ENCODE data around the gene KIF6.

Gene KIF6

DNA sequence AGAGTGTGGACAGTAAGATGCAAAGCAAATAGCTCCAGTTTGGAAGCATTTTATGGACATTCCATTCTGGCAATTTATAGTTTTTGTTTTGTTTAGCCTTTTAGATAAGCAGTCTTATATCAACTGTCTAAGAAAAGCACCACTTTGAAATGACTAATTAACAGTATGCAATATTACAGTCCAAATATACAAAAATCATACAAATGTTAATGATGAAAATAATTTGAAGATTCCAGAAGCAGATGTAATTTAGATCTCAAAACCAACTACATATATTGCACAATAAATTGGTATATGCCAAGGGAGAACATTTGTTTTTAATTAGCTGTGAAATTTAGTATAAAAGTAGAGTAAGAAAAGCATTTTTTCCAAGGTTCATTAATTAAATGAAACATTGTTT, 158.8 kb downstream of the KIF6 start:
- H3K79me2 ChIP-seq: no peaks in the 10 kb centered on the region
- H3K9ac ChIP-seq: no peak overlapping the region
- no peaks in the 10 kb centered on the region for H3K27me3 ChIP-seq (ENCODE audit: control insufficient read depth, insufficient read depth, low read length)
- H2AFZ ChIP-seq: no peak overlapping the region
- no peak overlapping the region for H3K4me2 ChIP-seq (ENCODE audit: low read length)
- H3K9me3 ChIP-seq (ENCODE audit: control insufficient read depth, low read length): no peaks in the 10 kb centered on the region
- no peaks in the 10 kb centered on the region for H3K36me3 ChIP-seq (ENCODE audit: control insufficient read depth, insufficient read depth, low read length)
- H3K4me1 ChIP-seq: no peaks in the 10 kb centered on the region
- TF ChIP-seq CTCF (IDR thresholded peaks at IDR 0.05): no peak
- no peak overlapping the region for H3K27ac ChIP-seq
- no peak overlapping the region for H3K4me3 ChIP-seq (ENCODE audit: low read depth, low read length)

GRCh38 chr6:39565956-39566355, 159.3 kb downstream of the KIF6 start:
- no peaks in the 10 kb centered on the region for H3K4me1 ChIP-seq
- H3K4me2 ChIP-seq (ENCODE audit: low read length): no peak overlapping the region
- H3K79me2 ChIP-seq: no peaks in the 10 kb centered on the region
- H3K9ac ChIP-seq: no peak overlapping the region
- H3K4me3 ChIP-seq (ENCODE audit: low read depth, low read length): no peak overlapping the region
- H3K9me3 ChIP-seq (ENCODE audit: control insufficient read depth, low read length): no peaks in the 10 kb centered on the region
- H3K27ac ChIP-seq: no peak overlapping the region
- H2AFZ ChIP-seq: no peak overlapping the region
- TF ChIP-seq CTCF (IDR thresholded peaks at IDR 0.05): no peak
- no peaks in the 10 kb centered on the region for H3K36me3 ChIP-seq (ENCODE audit: control insufficient read depth, insufficient read depth, low read length)
- H3K27me3 ChIP-seq (ENCODE audit: control insufficient read depth, insufficient read depth, low read length): no peaks in the 10 kb centered on the region

DNA sequence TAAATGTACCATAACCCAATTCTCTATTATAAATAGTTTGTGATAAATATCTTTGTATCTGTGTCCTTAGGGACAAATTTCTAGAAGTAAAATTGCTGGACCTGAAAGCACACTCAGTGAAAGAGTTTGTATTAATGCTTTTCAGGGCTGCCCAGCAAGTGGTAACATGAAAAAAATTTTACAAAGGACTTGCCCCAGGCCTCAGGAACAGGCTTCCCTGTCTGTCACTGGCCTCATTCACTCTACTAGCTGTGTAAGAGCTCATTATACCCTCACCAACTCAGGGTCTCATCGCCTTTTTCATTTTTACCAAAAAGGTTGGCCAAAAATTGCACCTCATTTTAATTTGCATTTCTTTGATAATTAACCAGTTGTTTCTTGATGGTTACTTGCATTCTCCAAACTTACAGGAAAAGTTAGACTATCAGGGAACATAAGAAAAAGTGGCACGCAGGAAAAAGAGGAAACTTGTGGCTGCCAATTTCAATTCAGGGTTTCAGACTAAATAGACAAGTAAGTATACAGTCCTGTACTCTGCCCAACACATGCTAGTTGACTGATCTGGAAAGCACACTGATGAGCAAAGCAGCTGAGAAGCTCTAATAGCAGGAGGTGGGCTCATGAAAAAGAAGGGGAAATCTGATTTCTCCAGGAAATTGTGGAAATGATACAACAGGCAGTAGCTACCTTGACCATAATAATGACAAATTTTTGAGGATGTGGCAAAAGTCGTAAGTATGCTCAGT, 161.5 kb downstream of the KIF6 start:
- Histone ChIP-seq H3K9me3 (ENCODE audit: control insufficient read depth, low read length) (no peaks in the 10 kb centered on the region), H3K9ac (no peak overlapping the region), H3K4me1 (no peaks in the 10 kb centered on the region), H3K4me3 (ENCODE audit: low read depth, low read length) (no peak overlapping the region), H3K79me2 (no peaks in the 10 kb centered on the region), H3K4me2 (ENCODE audit: low read length) (no peak overlapping the region), H3K27ac (no peak overlapping the region), H2AFZ (no peak overlapping the region), H3K36me3 (ENCODE audit: control insufficient read depth, insufficient read depth, low read length) (no peaks in the 10 kb centered on the region), H3K27me3 (ENCODE audit: control insufficient read depth, insufficient read depth, low read length) (no peaks in the 10 kb centered on the region)
- no peak for TF ChIP-seq CTCF (IDR thresholded peaks at IDR 0.05)

DNA sequence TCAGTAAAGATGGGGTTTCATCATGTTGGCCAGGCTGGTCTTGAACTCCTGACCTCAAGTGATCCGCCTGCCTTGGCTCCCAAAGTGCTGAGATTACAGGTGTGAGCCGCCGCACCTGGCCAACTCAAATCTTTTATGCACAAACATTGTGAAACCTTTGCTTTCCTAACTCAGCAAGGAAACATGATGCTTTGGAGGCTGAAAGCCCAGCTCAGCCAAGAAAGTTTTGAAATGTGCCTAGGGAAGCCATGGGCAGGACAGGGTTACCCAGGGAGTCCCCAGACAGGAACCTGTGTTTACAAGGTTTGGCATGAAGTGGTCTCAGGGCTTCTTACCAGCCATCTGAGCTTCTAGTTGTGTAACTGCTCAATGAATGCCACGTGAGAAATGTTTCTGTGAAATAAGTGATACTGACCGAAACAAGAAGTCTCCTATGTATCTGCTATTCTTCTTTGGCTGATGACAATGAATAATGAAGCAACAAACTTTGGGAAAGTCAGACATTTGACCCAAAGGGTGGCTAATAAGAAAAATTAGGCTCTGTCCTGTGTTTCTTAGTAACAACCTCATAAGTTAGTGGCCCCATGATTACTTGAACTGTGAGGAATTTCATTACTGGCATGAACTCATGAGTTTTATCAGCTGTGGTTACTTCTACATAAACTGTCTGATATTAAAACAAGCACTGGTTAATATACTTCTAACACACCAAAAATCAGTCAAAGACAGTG, 163.5 kb downstream of the KIF6 start:
- H3K4me3 ChIP-seq (ENCODE audit: low read depth, low read length): no peak overlapping the region
- TF ChIP-seq CTCF (IDR thresholded peaks at IDR 0.05): no peak
- no peaks in the 10 kb centered on the region for H3K27me3 ChIP-seq (ENCODE audit: control insufficient read depth, insufficient read depth, low read length)
- H3K79me2 ChIP-seq: no peaks in the 10 kb centered on the region
- no peaks in the 10 kb centered on the region for H3K36me3 ChIP-seq (ENCODE audit: control insufficient read depth, insufficient read depth, low read length)
- no peak overlapping the region for H3K4me2 ChIP-seq (ENCODE audit: low read length)
- H3K9ac ChIP-seq: no peak overlapping the region
- H3K27ac ChIP-seq: no peak overlapping the region
- no peaks in the 10 kb centered on the region for H3K4me1 ChIP-seq
- H2AFZ ChIP-seq: no peak overlapping the region
- H3K9me3 ChIP-seq (ENCODE audit: control insufficient read depth, low read length): no peaks in the 10 kb centered on the region
